HT-29 (cell line): Measurements from ENCODE around the gene NKAPL. TPM values are rescaled to one million over a fixed set of nuclear protein-coding genes. Genes with fewer than 3 reads are reported as not detected.

Source experiments
- DNase-seq: peaks from one replicate; pipeline ENCODE4 v3.0.0-alpha.2; 2015; ENCODE audit warnings: low spot score
- total RNA-seq: library from RNA; depleted of rRNA; stranded (reverse); fragments of >200 nt; shearing (Covaris generic); gene quantifications from 2 replicates; pipeline ENCODE4 v1.2.3, GENCODE V29; 2014

NKAPL gene
- total RNA-seq, 1 experiment from 2014 or later, result not detected

- no peak for DNase-seq
Observed at GRCh38 chr6:28245206-28245941, 13.7 kb upstream of the NKAPL start.

DNA sequence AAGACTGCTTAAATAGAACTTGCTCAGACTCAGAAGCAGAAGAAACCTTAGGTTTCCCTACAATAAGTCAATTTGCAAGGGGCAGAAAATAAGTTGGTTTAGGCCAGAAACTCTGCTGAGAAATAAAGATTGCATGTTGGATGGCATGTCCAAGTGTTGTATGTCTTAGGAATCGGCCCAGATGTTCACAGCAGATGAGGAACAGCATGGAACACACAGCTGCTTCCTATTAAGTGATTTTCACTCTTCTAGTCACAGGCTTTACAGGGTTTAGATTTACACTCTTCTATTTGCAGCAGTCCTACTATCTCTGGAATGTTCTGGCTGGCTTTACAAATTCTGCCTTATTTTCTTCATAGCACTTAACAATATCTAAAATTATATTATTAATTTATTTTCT lies 10.2 kb upstream of the NKAPL start:
- DNase-seq, result no peak

DNA sequence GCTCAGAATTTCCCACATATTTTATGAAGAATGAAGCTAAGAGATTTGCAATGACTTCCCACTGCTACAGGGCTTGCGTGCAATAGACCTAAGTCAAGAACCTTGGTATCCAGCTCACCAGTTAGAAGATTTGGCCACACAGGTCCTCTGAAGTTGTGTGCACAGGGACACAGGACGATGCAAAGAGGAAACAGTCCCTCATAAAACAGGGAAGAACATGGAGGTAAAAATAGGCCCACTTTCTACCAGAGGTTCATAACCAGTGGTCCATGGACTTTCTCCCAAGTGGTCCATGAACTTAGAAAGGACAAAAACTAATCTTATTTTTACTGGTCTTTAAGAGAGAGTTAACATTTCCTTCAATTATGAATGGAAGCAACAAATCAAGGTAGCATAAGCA lies 8.3 kb upstream of the NKAPL start:
- DNase-seq, result no peak

- DNase-seq, result no peak
Observed at GRCh38 chr6:28251661-28252008, 7.5 kb upstream of the NKAPL start.

DNA sequence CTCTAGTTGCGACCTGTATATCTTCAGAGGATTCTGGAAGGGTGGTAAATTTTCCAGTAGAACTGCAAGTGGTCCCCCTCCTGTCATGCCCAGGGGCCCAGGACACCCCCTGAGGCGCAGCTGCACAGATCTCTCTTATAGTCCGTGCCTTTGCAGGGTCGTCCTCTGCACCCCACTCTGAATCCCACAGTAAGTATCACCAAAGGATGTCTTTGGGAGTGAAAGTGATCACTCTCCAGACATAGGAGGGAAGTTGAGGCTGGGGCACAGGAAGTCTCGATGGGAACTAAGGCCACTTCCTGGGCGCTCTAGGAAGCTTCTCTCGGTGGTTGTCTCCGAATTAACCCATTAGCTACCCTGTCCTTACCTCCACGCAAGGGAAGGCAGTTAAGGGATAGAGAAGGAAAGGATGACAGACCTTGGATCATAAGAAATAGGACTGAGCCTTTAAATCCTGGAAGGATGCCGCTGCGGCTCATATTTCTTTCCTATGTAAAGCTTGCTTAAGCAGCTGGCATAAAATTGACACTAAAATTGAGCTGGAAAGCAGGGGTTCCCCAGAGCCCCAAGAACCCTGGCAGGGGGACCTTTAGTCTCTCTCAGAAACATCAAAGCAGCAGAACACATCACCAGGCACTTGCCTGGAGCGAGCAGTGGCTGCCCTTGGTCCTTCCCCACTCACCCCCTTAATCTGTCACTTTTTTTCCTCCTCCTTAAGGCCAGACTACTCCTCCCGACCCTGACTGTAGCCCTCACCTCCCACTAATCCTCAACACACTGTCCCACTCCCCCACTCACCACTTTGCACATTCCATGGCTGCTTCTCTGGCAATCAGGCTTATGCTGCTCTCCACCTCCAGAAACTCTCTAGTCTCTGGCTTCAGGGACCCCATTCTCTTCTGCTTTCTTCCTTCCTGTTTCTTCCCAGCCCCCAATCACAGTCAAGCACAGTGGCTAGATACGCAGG lies 6.8 kb upstream of the NKAPL start, which contains the start of gene ZKSCAN4:
Gene ZKSCAN4 (minus strand): TSS at position 261 of the 967 bp plus-strand sequence. CDS start 289 bp downstream, outside the sequence.
- peak; percentile 95 for DNase-seq

GRCh38 chr6:28254121-28254519 lies 5.0 kb upstream of the NKAPL start:
- DNase-seq, result no peak

DNA sequence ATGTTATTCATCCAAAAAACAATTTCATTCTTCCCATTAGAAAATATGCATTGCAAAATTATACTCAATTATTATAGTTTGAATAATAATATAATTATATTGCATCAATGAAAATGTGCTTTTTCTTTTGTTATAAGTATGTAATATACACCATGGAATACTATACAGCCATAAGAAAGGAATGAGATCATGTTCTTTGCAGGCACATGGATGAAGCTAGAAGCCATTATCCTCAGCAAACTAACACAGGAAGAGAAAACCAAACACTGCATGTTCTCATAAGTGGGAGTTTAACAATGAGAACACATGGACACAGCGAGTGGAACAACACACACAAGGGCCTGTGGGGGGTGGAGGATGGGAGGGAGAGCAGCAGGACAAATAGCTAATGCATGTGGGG lies 2.1 kb upstream of the NKAPL start:
- no peak for DNase-seq

GRCh38 chr6:28263922-28264321 lies 4.8 kb downstream of the NKAPL start:
- no peak for DNase-seq

GRCh38 chr6:28264834-28265401 lies 5.8 kb downstream of the NKAPL start:
- no peak for DNase-seq

DNA sequence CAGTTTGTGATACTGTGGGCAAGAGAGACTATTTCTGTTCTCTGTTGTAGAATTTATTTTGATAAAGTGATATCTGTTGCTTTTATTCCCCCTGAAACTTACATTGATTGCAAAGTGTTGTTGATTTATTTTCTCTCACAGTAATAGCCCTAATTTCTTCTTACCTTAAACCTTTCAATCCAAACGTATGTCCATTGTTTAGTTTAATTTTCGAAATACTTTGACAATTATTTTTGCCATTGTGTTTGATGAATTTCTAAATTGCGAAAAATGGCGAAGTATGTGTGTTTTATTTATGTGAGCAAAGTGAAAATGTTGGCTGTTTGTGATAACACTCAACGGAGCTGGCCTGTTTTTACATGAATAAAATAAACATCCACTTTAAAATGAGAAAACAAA lies 7.5 kb downstream of the NKAPL start:
- DNase-seq, result no peak

- peak; percentile 95 for DNase-seq
Observed at GRCh38 chr6:28266962-28267694, 8.0 kb downstream of the NKAPL start, which contains the start of gene ZSCAN26. TSS of gene ZSCAN26 (plus strand) at chr6:28267143. CDS start at chr6:28271920, 4,777 bp downstream.

GRCh38 chr6:28267695-28268059 lies 8.6 kb downstream of the NKAPL start:
- no peak for DNase-seq

DNA sequence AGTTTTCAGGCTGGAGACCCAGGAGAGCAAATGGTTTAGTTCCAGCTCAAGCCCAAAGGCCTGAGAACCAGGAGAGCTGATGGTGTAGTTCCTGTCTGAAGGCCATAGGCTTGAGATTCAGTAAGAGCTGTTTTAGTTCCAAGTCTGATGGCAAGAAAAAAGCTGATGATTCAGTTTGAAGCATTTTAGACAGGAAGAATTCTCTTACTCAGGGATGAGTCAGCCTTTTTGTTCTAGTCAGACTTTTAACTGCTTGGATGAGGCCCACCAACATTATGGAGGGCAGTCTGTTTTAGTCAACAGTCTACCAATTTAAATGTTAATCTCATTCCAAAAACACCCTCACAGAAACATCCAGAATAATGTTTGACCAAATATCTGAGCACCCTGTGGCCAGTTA lies 10.4 kb downstream of the NKAPL start:
- no peak for DNase-seq

DNA sequence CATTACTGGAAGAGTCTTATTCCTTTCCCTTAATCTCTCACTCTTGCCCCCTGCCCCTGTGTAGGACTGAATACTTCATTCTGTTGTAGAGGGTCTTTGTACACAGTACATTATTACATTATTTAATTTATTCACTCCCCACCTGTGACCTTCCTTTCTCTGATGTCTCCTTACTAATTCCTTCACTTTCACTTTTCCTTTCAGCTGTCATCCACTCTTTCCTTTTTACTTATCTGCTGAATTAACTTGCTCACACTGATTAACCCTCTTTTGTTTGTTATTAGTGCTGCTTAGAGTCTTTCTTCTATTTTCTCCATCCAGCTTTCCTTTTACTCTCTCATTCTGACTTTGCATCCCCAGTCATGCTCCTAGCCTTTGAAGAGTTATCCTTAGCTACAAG lies 15.8 kb downstream of the NKAPL start:
- DNase-seq, result no peak

DNA sequence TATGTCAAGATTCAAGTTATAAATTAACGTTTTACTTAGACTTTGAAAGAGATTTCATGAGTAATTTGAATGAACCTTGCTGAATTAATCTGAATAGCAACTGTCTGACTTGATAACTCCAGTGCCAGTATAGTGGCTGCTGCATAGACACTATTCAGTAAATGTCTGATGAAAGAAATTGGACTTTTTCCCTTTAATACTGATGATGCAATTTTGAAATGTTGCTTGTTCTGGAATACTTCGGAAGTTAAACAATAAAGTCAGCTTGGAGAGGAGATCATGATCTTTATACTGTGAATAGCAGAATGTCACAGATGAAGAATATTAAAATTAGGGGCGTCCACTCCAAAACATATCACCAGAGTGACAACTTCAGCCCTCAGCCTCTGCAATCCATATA lies 18.6 kb downstream of the NKAPL start:
- no peak for DNase-seq

DNA sequence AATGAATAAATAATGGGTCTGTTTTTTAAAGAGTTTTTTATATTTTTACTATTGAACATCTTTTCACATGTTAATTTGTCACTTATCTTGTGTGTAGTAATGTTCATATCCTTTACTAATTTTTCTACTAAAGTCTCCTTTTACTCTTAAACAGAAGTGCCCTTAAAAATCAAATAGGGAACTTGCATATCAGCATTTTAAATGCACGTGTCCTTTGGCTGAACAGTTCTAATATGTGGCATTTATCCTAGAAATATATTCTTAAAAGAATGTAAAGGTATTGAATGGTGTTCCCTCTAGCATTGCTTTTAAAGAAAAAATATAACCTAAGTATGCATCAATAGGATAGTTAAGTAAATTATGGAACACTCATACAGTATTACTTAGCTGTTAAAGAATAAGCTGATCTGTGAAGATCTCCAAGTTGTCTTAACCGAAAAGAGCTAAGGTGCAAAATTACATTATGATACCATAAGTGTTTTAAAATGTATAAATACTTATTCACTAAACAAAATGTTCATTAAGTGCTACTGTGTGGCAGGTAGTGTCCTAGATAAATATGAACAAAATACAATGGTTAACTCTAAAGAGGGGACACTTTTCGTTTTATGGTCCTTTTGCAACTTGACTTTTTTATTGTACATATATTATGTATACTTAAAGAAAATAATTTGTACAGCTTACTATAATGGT lies 21.6 kb downstream of the NKAPL start:
- no peak for DNase-seq

DNA sequence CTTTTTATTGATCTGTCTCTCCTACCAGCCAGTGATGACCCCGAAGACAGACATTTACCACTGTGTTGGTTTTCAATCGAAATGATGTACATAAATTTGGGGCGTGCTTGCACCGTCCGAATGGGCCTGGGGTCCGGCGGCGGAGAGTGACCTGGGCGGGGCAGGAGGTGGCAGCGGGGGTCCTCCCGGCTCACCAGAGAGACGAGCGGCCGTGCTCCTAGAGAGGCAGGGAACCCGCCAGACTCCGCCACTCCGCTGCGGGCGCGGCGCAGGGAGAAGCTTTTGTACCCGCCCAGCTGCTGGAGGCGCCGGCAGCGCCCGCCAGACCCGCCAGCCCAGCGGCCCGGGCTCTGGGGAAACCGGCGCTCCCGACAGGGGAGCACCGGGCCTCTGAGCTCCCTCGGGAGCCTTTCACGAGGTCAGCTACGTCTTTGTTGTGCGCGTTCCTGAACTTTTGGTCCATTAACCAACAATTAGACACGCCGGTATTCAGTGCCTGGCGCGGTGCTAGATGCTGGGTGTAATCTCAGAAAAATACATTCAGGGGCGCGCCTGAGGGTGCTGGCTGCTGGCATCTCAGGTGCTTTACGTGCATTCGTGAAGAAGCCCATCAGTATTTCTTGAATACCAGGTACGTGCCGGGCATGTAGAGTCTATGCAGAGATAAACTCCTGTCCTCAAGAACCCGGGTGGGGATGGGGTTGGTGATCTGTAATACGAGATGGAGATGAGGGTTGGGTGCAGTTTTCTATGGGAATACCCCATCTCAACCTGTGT lies 22.4 kb downstream of the NKAPL start, which contains the start of gene PGBD1:
Gene PGBD1 (plus strand): TSS at position 285 of the 777 bp plus-strand sequence. CDS start 2,242 bp downstream, outside the sequence.
- DNase-seq, result peak; percentile 62

GRCh38 chr6:28282926-28283325 lies 23.8 kb downstream of the NKAPL start:
- DNase-seq, result no peak

DNA sequence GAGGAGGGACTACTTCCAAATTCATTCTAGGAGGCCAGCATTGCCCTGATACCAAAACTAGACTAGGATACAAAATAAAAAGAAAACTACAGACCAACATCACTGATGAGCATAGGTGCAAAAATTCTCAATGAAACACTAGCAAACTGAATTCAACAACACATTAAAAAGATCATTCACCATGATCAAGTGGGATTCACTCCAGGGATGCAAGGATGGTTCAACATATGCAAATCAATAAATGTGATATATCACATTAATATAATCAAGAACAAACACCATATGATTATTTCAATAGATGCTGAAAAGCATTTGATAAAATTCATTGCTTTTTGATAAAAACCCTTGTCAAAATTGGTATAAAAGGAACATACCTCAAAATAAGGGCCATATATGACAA lies 32.5 kb downstream of the NKAPL start:
- DNase-seq, result no peak

DNA sequence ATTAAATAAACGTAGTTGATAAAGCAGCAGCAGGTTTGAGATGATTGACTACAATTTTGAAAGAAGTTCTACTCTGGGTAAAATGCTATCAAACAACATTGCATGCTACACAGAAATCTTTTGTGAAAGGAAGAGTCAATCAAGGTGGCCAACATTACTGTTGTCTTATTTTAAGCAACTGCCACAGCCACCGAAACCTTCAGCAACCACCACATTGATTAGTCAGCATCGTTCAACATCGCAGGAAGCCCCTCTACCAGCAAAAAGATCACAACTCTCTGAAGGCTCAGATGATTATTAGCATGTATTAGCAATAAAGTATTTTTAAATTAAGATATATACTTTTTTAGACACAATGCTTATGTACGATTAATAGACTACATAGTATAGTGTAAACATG lies 36.2 kb downstream of the NKAPL start:
- no peak for DNase-seq
